Superior temporal gyrus (tissue), 1 donor: Measurements from ENCODE around the gene RAVER2.

ENCODE experiments used
- DNase-seq: peaks from one replicate; pipeline ENCODE4 v3.0.0-alpha.2; 2016; ENCODE audit errors: extremely low spot score

RAVER2 gene

GRCh38 chr1:64877151-64877550, 132.3 kb downstream of the RAVER2 start:
- no peak for DNase-seq

- no peak for DNase-seq
Observed at GRCh38 chr1:64877598-64877997, 132.7 kb downstream of the RAVER2 start.

GRCh38 chr1:64878090-64878489, 133.2 kb downstream of the RAVER2 start:
- no peak for DNase-seq

GRCh38 chr1:64878931-64879611, 134.2 kb downstream of the RAVER2 start:
- DNase-seq, result no peak

GRCh38 chr1:64880449-64880848, 135.6 kb downstream of the RAVER2 start:
- DNase-seq, result no peak

GRCh38 chr1:64881281-64881680, 136.4 kb downstream of the RAVER2 start:
- DNase-seq, result no peak
